ENCODE measurements around the gene MBD4.

GRCh38 chr3:129461022-129461421 lies 21.3 kb upstream of the MBD4 start:
- TF ChIP-seq, protein P1, sequence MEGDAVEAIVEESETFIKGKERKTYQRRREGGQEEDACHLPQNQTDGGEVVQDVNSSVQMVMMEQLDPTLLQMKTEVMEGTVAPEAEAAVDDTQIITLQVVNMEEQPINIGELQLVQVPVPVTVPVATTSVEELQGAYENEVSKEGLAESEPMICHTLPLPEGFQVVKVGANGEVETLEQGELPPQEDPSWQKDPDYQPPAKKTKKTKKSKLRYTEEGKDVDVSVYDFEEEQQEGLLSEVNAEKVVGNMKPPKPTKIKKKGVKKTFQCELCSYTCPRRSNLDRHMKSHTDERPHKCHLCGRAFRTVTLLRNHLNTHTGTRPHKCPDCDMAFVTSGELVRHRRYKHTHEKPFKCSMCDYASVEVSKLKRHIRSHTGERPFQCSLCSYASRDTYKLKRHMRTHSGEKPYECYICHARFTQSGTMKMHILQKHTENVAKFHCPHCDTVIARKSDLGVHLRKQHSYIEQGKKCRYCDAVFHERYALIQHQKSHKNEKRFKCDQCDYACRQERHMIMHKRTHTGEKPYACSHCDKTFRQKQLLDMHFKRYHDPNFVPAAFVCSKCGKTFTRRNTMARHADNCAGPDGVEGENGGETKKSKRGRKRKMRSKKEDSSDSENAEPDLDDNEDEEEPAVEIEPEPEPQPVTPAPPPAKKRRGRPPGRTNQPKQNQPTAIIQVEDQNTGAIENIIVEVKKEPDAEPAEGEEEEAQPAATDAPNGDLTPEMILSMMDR (IDR thresholded peaks at IDR 0.05 in 2 of 3, conservative IDR thresholded peaks at IDR 0.05 in 1 of 3; ENCODE audit: borderline replicate concordance in 1 of 3, insufficient read depth in 1 of 3, low read depth in 2 of 3, low read length in 2 of 3), result no peak
- TF ChIP-seq EZH2phosphoT487 (IDR thresholded peaks at IDR 0.05; ENCODE audit: borderline replicate concordance) (no peak), POLR2A (IDR thresholded peaks at IDR 0.05; ENCODE audit: borderline replicate concordance, extremely low read depth, insufficient read depth, insufficient read length) (no peak), JUND (IDR thresholded peaks at IDR 0.05) (no peak), EZH2 (IDR thresholded peaks at IDR 0.05) (no peak), POLR2AphosphoS5 (IDR thresholded peaks at IDR 0.05; ENCODE audit: low read depth, low read length) (no peak), ZNF274 (IDR thresholded peaks at IDR 0.05; ENCODE audit: low read depth, low read length) (no peak), SIN3A (IDR thresholded peaks at IDR 0.05; ENCODE audit: low read depth) (no peak)

All from HCT116 (cell line).